Endothelial cell (in vitro differentiated cells): Measurements from ENCODE around the gene AP1M1. TPM values are rescaled to one million over a fixed set of nuclear protein-coding genes. Genes with fewer than 3 reads are reported as not detected.

Source experiments
- DNase-seq: peaks from one replicate; pipeline ENCODE4 v3.0.0; 2021; ENCODE audit warnings: low spot score
- H3K27ac Mint-ChIP-seq: one replicate; pipeline ENCODE4 v1.8.0; 2021; ENCODE audit warnings: mixed read lengths, inconsistent platforms; ENCODE audit not compliant: unreplicated experiment
- H3K27me3 Mint-ChIP-seq: one replicate; pipeline ENCODE4 v1.8.0; 2021; ENCODE audit warnings: mild to moderate bottlenecking, moderate library complexity, mixed read lengths, inconsistent platforms; ENCODE audit not compliant: unreplicated experiment
- H3K36me3 Mint-ChIP-seq: one replicate; pipeline ENCODE4 v1.8.0; 2021; ENCODE audit warnings: mild to moderate bottlenecking, low read depth, mixed read lengths, inconsistent platforms; ENCODE audit not compliant: unreplicated experiment
- H3K4me1 Mint-ChIP-seq: one replicate; pipeline ENCODE4 v1.8.0; 2021; ENCODE audit warnings: mild to moderate bottlenecking, mixed read lengths, inconsistent platforms; ENCODE audit not compliant: unreplicated experiment
- H3K4me3 Mint-ChIP-seq: one replicate; pipeline ENCODE4 v1.8.0; 2021; ENCODE audit warnings: mild to moderate bottlenecking, mixed read lengths, inconsistent platforms; ENCODE audit not compliant: unreplicated experiment
- H3K9me3 Mint-ChIP-seq: one replicate; pipeline ENCODE4 v1.8.0; 2021; ENCODE audit warnings: mixed read lengths, inconsistent platforms; ENCODE audit not compliant: unreplicated experiment
- total RNA-seq: library from RNA; stranded (reverse); fragmentation: NEBNext Ultra II Directional; extraction: Animal tissue kit (Norgen Biotek cat#: 25700); gene quantifications from one replicate; pipeline ENCODE4 v1.2.1, GENCODE V29; 2021; ENCODE audit not compliant: unreplicated experiment
- TF ChIP-seq, protein P1 (sequence below): fragments of 200-600 bp; sonication (generic); IDR thresholded peaks from one replicate; pipeline ENCODE4 v1.5.0; 2021; ENCODE audit warnings: antibody characterized with exemption; ENCODE audit not compliant: unreplicated experiment

Gene AP1M1
- total RNA-seq, 1 donor from 2014 or later: 76.0 TPM

DNA sequence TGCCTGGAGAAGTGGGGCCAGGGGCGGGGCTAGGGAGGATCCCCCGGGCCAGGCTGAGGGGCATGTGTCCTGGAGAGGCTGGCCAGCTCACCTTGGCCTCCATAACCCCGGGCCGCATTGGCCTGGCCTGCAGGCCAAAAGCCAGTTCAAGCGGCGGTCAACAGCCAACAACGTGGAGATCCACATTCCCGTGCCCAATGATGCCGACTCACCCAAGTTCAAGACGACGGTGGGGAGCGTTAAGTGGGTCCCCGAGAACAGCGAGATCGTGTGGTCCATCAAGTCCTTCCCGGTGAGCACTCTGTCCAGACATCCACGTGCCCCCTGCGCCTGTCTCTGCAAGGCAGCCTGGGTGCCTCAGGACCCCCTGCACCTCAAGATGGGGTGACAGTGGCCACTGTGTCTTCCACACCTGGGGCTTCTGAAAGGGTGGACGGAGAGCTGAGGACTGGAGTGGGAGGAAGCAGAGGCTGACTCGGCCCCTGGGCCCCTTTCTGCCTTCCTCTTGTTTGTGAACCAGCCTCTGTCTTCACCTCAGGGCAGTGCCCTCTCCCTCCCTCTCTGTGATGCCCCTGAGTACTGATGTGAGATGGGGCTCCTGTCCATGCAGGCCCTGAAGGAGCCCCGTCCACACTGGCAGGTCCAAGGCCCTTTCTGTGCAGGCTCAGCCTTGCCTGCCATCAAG, 31.1 kb downstream of the AP1M1 start:
- Mint-ChIP-seq H3K4me3 (no peak overlapping the region), H3K36me3 (peaks cover 29% of the 10 kb centered on the region), H3K4me1 (no peaks in the 10 kb centered on the region), H3K27me3 (peaks cover 8% of the 10 kb centered on the region), H3K9me3 (no peaks in the 10 kb centered on the region), H3K27ac (no peak overlapping the region)
- DNase-seq: no peak
- TF ChIP-seq, protein P1, sequence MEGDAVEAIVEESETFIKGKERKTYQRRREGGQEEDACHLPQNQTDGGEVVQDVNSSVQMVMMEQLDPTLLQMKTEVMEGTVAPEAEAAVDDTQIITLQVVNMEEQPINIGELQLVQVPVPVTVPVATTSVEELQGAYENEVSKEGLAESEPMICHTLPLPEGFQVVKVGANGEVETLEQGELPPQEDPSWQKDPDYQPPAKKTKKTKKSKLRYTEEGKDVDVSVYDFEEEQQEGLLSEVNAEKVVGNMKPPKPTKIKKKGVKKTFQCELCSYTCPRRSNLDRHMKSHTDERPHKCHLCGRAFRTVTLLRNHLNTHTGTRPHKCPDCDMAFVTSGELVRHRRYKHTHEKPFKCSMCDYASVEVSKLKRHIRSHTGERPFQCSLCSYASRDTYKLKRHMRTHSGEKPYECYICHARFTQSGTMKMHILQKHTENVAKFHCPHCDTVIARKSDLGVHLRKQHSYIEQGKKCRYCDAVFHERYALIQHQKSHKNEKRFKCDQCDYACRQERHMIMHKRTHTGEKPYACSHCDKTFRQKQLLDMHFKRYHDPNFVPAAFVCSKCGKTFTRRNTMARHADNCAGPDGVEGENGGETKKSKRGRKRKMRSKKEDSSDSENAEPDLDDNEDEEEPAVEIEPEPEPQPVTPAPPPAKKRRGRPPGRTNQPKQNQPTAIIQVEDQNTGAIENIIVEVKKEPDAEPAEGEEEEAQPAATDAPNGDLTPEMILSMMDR: no peak

DNA sequence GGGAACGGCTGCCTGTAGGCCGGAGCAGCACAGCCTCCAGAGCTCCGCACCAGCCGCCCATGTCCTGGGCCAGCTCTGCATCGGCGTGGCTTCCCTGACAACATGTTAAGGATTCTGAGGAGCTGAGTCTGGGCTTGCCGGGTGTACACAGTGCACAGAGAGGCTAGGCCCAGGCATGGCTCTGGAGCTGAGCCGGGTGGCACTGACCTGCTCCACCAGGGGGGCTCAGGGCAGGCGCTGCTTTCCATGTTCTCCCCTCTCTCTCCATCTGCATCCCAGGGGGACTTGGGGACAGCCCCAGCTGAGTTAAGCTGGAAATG, 31.6 kb downstream of the AP1M1 start:
- TF ChIP-seq, protein P1: no peak
- Mint-ChIP-seq H3K36me3 (peaks cover 25% of the 10 kb centered on the region), H3K4me3 (peak overlapping the region; percentile 75), H3K27me3 (peaks cover 8% of the 10 kb centered on the region), H3K4me1 (no peaks in the 10 kb centered on the region), H3K27ac (no peak overlapping the region), H3K9me3 (no peaks in the 10 kb centered on the region)
- DNase-seq: no peak

DNA sequence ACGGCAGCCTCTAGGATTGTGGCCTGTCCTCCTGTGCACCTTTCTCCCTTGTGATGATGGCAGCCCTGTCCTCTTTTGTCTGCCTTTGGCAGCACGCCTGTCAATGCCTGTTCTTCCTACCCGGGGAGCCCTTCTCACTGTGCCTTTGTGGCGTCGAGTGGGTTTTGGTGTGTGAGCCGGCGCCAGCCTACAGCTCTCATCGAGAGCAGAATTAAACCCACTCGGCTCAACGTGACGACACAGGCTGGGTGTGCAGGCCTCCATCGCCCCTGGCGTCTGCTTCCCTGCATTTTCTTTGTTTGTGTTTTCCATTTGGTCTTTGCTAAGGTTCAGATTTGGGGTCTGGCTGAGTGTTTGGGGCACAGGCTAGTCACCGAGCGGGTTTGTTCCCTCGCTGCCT, 34.4 kb downstream of the AP1M1 start:
- H3K36me3 Mint-ChIP-seq: peaks cover 39% of the 10 kb centered on the region
- no peak for DNase-seq
- H3K4me3 Mint-ChIP-seq: no peak overlapping the region
- H3K4me1 Mint-ChIP-seq: peaks cover 12% of the 10 kb centered on the region
- TF ChIP-seq, protein P1: no peak
- H3K27ac Mint-ChIP-seq: no peak overlapping the region
- H3K27me3 Mint-ChIP-seq: peaks cover 15% of the 10 kb centered on the region
- H3K9me3 Mint-ChIP-seq: no peaks in the 10 kb centered on the region

DNA sequence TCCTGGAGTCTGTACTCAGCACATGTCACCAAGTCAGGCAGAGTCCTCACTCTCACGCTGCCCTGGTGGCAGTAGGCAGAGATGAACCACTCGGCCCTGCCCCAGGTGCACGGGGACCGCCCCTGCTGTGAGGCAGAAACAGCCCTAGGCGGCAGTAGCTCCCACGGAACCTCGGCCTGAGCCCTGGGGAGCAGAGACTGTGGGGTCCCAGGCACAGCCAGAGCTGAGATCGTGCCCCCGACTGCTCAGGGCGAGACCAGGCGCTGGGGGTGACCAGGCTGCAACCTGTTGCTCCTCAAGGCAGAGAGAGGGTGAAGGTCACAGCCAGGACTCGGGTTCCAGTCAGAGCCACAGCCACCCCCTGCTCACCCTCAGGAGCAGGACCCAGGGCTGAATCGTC, 34.9 kb downstream of the AP1M1 start:
- Mint-ChIP-seq H3K27me3 (peaks cover 15% of the 10 kb centered on the region), H3K4me1 (peaks cover 12% of the 10 kb centered on the region), H3K36me3 (peaks cover 39% of the 10 kb centered on the region), H3K27ac (no peak overlapping the region), H3K9me3 (no peaks in the 10 kb centered on the region), H3K4me3 (no peak overlapping the region)
- TF ChIP-seq, protein P1: no peak
- DNase-seq: no peak

DNA sequence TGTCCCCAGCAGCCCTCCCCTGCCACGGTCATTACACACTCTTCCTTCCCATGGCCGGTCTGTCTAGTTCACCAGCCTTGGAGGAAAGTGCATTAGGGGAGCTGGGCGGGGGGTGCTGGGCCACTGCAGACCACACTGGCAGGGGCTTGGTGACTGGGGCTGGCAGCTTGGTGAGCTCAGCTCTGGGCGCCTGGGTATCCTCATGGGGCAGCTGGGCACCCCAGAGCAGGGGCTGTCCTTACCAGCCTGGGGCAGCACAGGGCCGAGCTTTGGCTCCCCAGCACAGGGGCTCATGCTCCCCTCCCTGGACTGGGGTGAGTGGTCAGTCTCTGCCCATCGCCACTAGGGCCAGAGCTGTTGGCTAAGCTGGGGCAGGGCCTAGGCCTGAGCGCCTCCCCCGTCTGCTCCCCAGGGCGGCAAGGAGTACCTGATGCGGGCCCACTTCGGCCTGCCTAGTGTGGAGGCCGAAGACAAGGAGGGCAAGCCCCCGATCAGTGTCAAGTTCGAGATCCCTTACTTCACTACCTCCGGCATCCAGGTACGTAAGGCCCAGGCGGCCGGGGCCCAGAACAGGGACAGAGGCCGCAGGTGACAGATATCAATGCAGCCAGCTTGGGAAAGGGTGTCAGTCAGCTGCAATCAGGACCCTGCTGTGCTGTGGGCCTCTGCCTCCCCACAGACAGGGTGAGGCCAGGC, 35.5 kb downstream of the AP1M1 start:
- TF ChIP-seq, protein P1: no peak
- H3K36me3 Mint-ChIP-seq: peaks cover 39% of the 10 kb centered on the region
- no peak overlapping the region for H3K4me3 Mint-ChIP-seq
- no peak for DNase-seq
- no peaks in the 10 kb centered on the region for H3K9me3 Mint-ChIP-seq
- H3K4me1 Mint-ChIP-seq: peaks cover 15% of the 10 kb centered on the region
- H3K27ac Mint-ChIP-seq: no peak overlapping the region
- H3K27me3 Mint-ChIP-seq: peaks cover 15% of the 10 kb centered on the region
